ENCODE results near the gene SDF4. TPM values are rescaled to one million over a fixed set of nuclear protein-coding genes. Genes with fewer than 3 reads are reported as not detected.
"Not testable (repeated sequence)": the region's sequence is repeated elsewhere in the genome, so short reads cannot be mapped to it uniquely, and the experiment has no call there.

Gene SDF4
- polyA plus RNA-seq, 6 donors from 2014 or later, result 64.8 to 101 (median 85.4) TPM

GRCh38 chr1:1255078-1255477 lies 23.3 kb upstream of the SDF4 start:
- Mint-ChIP-seq H3K36me3 (peaks cover 0 to 18% of the 10 kb centered on the region in 2 donors), H3K27ac (peak overlapping the region in 1 of 6 donors; percentile 28), H3K27me3 (no peaks in the 10 kb centered on the region), H3K9me3 (peaks cover 0 to 1% (median 0%) of the 10 kb centered on the region in 7 donors), H3K4me3 (no peak overlapping the region), H3K4me1 (peaks cover 21 to 25% (median 24%) of the 10 kb centered on the region in 3 donors)
- ATAC-seq (ENCODE audit: low read depth in 2 of 2) (no peak), DNase-seq (no peak)

GRCh38 chr1:1254667-1254998 lies 22.8 kb upstream of the SDF4 start:
- DNase-seq, result no peak
- ATAC-seq (ENCODE audit: low read depth in 2 of 2), result no peak
- Mint-ChIP-seq H3K4me1 (peaks cover 21 to 24% (median 21%) of the 10 kb centered on the region in 3 donors), H3K27ac (no peak overlapping the region), H3K27me3 (no peaks in the 10 kb centered on the region), H3K9me3 (peaks cover 0 to 1% (median 0%) of the 10 kb centered on the region in 7 donors), H3K36me3 (peaks cover 0 to 13% of the 10 kb centered on the region in 2 donors), H3K4me3 (no peak overlapping the region)

DNA sequence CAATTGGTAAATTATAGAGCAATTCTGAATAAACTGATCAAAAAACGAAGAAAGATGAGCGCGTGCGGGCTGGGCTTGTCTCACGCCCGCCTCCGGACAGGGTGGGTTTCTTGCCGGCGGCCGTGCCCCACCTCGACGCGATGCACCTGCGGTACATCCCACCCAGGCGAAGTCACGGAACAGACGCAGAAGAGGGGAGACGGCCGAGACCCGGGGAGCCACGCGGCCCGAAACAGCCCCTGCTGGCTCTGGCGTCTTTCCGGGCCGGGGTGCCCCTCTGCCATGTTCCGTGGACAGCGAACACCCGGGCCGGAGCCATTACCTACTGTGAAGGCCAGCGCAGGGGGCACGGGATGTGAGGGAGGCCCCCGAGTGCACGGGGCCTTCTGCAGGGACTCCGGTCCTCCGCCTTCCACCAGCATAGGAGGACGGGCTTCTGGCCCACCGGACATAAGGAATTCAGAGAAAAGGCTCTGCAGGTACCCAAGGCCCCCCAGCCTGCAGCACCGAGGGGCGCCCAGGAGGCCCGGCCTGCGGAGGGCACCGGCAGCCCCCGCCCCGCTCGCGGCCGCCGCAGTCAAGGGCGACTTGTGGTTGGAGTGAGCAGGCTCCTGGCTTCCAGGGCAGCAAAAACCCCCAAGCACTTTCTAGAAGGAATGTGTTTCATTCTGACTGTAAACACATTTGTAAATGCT lies 22.3 kb upstream of the SDF4 start:
- peak overlapping the region in 1 of 8 donors; percentile 47 for H3K4me3 Mint-ChIP-seq

GRCh38 chr1:1253314-1253713 lies 21.5 kb upstream of the SDF4 start:
- ATAC-seq (ENCODE audit: low read depth in 2 of 2) (no peak), DNase-seq (no peak)
- peak overlapping the region in 4 of 6 donors; percentile 44 to 81 (median 54) for H3K27ac Mint-ChIP-seq
- H3K4me1 Mint-ChIP-seq, result peaks cover 12 to 23% (median 22%) of the 10 kb centered on the region in 3 donors
- H3K27me3 Mint-ChIP-seq, result no peaks in the 10 kb centered on the region
- H3K36me3 Mint-ChIP-seq, result peaks cover 0 to 10% of the 10 kb centered on the region in 2 donors
- peaks cover 0 to 1% (median 0%) of the 10 kb centered on the region in 7 donors for H3K9me3 Mint-ChIP-seq
- H3K4me3 Mint-ChIP-seq, result no peak overlapping the region

More for the DNA sequence above, 22.3 kb upstream of the SDF4 start:
- Mint-ChIP-seq H3K27me3 (no peaks in the 10 kb centered on the region), H3K9me3 (peaks cover 0 to 1% (median 0%) of the 10 kb centered on the region in 7 donors), H3K4me1 (peaks cover 17 to 24% (median 22%) of the 10 kb centered on the region in 3 donors), H3K36me3 (peaks cover 0 to 10% of the 10 kb centered on the region in 2 donors), H3K27ac (peak overlapping the region in 2 of 6 donors; percentile 7 to 48)
- ATAC-seq (ENCODE audit: low read depth in 2 of 2) (no peak), DNase-seq (no peak)

DNA sequence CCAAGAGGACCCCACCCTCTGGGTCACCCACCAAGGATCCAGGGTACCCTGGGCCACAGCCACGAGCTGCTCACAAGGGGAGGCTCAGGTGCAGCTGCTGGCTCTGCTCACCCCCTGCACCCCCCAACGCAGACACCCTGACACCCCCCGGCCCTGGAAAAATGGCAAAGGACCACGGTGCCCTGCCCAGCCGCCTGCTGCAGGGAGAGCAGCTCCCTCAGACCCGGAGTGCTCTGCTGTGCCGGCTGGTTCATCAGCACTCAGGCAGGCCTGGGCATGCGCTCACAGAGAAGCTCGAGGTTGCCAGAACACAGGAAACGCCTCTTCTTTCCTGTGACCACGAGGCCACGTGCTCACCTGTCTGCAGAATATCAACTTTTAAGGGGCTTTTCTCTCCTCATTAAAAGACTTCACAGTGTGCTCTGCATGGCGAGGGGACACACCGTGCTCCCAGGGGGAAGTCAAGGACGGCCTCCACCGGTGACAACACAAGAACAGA lies 19.0 kb upstream of the SDF4 start:
- Mint-ChIP-seq H3K27ac (peak overlapping the region; percentile 29 to 98 (median 96)), H3K27me3 (peaks cover 0 to 2% (median 0%) of the 10 kb centered on the region in 3 donors), H3K4me1 (peaks cover 7 to 18% (median 16%) of the 10 kb centered on the region in 3 donors), H3K36me3 (peaks cover 0 to 10% of the 10 kb centered on the region in 2 donors), H3K9me3 (no peaks in the 10 kb centered on the region), H3K4me3 (peak overlapping the region in 7 of 8 donors; percentile 20 to 85 (median 58))
- ATAC-seq (ENCODE audit: low read depth in 2 of 2) (peak; percentile 82 to 87), DNase-seq (peak; percentile 66)

- not testable (repeated sequence) for H3K36me3 Mint-ChIP-seq; H3K9me3 Mint-ChIP-seq; DNase-seq; ATAC-seq (ENCODE audit: low read depth in 2 of 2); H3K27me3 Mint-ChIP-seq; H3K4me3 Mint-ChIP-seq
- Mint-ChIP-seq H3K4me1 (peaks cover 7 to 18% (median 16%) of the 10 kb centered on the region in 3 donors), H3K27ac (peak overlapping the region in 3 of 6 donors; percentile 24 to 87 (median 72))
These were observed 16.5 kb upstream of the SDF4 start for GRCh38 chr1:1248009-1248913.

GRCh38 chr1:1247341-1247913 lies 15.6 kb upstream of the SDF4 start:
- Mint-ChIP-seq H3K4me1 (peaks cover 4 to 18% (median 16%) of the 10 kb centered on the region in 3 donors), H3K36me3 (no peaks in the 10 kb centered on the region), H3K4me3 (no peak overlapping the region), H3K27ac (peak overlapping the region in 3 of 6 donors; percentile 36 to 80 (median 72)), H3K9me3 (no peaks in the 10 kb centered on the region), H3K27me3 (peaks cover 0 to 4% (median 0%) of the 10 kb centered on the region in 3 donors)
- DNase-seq, result no peak
- no peak for ATAC-seq (ENCODE audit: low read depth in 2 of 2)

DNA sequence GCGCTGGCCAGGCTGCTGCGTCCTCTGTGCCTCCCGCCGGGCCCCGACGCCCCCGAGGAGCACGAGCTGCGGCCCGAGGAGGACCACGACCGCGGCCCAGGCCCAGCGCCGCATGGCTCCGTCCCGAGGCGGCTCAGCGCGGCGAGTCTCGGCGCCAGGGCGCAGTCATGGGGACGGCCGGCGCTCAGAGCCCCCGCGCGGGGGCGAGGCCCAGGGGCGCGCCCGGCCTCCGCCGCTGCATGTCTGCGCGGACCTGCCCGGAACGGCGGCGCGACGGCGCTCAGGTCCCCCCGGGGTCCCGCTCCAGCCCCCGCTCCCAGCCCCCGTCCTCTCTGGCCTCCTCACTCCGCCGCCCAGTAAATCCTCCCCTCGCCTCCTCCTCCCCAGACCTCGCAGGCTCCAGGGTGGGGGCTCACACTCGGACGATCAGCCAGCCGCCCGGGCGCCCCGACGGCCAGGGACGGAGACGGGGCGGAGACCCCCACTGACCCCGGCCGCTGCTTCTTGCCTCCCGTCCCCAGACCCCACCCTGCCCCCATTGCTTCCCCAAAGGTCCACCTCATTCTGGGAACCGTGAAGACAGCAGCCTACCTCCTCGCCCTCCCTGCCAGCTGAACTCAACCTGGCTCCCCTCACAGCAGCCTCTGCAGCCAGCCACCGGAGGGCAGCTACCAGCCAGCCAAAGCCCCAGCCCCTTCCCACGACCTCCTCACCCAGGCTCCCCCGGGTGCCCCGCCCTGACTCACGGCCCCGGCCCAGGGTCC lies 15.0 kb upstream of the SDF4 start, which contains the start of gene C1QTNF12:
TSS of gene C1QTNF12 (minus strand) at position 146 of the 764 bp plus-strand sequence. CDS start at position 114, 32 bp downstream.
- Mint-ChIP-seq H3K27ac (peak within 1 kb of the TSS in 3 of 6 donors; percentile 72 to 89 (median 80)), H3K4me3 (peak within 1 kb of the TSS in 3 of 8 donors; percentile 42 to 47 (median 42)), H3K36me3 (no peaks in the 10 kb centered on the region), H3K27me3 (peaks cover 0 to 4% (median 0%) of the 10 kb centered on the region in 3 donors), H3K4me1 (peaks cover 4 to 16% (median 16%) of the 10 kb centered on the region in 3 donors), H3K9me3 (no peaks in the 10 kb centered on the region)
- DNase-seq (no peak), ATAC-seq (ENCODE audit: low read depth in 2 of 2) (no peak)

DNA sequence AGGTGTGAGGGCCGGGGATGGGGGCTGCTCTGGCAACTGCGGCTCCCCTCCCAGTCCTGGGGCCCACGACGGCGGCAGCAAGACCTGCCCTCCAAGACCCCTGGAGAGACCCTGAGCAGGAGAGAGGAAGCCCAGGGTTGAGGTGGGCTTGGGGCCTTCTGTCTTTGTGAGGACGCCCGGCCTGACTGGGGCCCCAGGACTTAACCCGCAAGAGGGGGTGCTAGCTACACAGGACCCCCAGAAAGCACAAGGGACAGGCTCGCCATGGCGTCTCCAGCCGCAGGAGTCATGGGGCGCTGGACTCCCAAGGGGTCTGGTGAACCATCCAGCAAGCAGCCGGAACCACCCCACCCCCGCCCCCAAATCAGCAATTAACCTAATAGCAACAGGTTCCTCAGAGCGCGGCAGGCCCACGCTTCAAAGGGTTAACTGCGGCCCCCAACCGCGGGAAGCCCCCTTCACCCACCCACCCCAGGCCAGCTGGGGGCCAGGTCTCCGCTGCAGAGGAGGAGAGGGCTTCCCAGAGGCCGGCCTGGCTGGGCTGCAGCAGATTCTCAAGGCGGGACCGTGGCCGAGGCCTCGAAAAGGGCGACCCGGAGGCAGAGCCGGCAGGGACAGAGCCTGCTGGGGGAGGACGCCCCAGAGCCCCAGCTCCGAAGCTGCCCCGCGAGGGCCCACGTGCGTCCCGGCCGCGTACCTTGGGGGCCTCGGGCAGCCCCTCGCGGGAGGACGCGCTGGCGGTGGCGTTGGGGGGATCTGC lies 14.2 kb upstream of the SDF4 start:
- Mint-ChIP-seq H3K27me3 (peaks cover 0 to 4% (median under 1%) of the 10 kb centered on the region in 3 donors), H3K4me1 (peaks cover 2 to 14% (median 13%) of the 10 kb centered on the region in 3 donors), H3K4me3 (peak overlapping the region in 2 of 8 donors; percentile 42 to 47), H3K36me3 (no peaks in the 10 kb centered on the region), H3K27ac (no peak overlapping the region), H3K9me3 (no peaks in the 10 kb centered on the region)
- ATAC-seq (ENCODE audit: low read depth in 2 of 2) (no peak), DNase-seq (no peak)

DNA sequence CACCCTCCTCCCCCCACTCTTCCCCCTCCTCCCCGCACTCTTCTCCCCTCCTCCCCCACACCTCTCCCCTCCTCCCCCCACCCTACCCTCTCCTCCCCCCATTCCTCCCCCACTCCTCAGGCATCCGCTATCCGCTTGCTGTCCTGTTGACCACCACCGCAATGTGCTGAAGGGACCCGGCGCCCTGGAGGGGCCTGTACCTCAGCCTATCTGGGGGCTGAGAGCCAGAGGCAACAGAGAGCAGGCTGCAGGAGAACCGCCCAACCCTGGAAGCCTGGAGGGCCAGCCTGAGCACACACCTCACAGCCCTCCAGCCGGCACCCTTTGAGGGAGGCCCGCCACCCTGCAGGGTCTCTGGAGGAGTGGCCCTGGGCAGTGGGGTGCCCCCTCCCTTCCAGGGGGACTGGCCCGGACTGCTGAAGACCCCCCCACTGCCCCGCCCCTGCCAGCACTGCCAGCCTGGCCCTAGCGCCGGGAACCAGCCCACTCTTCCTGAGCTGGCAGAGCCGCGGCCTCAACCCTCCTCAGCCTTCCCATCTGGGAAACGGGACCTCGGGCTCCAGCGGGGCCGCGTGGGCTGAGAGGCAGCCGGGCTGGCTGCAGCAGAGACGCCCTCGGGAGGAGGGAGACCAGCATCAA lies 13.5 kb upstream of the SDF4 start:
- ATAC-seq (ENCODE audit: low read depth in 2 of 2), result no peak
- Mint-ChIP-seq H3K27me3 (peaks cover 0 to 9% (median 7%) of the 10 kb centered on the region in 3 donors), H3K9me3 (no peaks in the 10 kb centered on the region), H3K4me1 (peaks cover 0 to 8% (median 6%) of the 10 kb centered on the region in 3 donors), H3K4me3 (no peak overlapping the region), H3K36me3 (no peaks in the 10 kb centered on the region), H3K27ac (no peak overlapping the region)
- DNase-seq, result no peak

- no peak for DNase-seq
- H3K4me1 Mint-ChIP-seq, result no peaks in the 10 kb centered on the region
- no peak overlapping the region for H3K4me3 Mint-ChIP-seq
- H3K27ac Mint-ChIP-seq, result no peak overlapping the region
- no peak for ATAC-seq (ENCODE audit: low read depth in 2 of 2)
- no peaks in the 10 kb centered on the region for H3K9me3 Mint-ChIP-seq
- H3K36me3 Mint-ChIP-seq, result no peaks in the 10 kb centered on the region
- H3K27me3 Mint-ChIP-seq, result peaks cover 0 to 13% (median 10%) of the 10 kb centered on the region in 3 donors
These were observed 12.5 kb upstream of the SDF4 start for GRCh38 chr1:1244192-1244811.
